Measurements from ENCODE around the gene AP3B1.
A peak's percentile ranks its signal among the peaks of the same experiment; 100 is the strongest.

The AP3B1 gene

DNA sequence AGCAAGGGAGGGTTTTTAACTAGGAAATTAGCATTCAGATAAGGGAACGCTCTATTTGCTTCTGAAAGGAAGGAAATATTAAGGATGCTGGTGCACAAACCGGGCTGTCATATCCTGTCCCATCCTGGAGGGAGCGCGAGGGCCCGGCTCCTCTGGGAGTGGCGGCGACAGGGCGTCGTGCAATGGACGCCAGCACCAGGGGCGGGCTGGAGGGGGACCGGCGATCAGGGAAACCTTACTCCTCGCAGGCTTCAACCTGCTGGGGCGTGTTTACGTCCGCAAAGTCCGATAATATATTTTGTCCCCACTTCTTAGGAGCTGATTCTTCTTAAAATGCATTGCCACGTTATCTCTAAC lies 321.3 kb downstream of the AP3B1 start:
- no peak overlapping the region for H3K9ac ChIP-seq (ENCODE audit: low read length)
- no peak overlapping the region; the same call in 1 of the 2 replicates for H2AFZ ChIP-seq (ENCODE audit: low read length)
- peak overlapping the region; percentile 64 for H3K4me2 ChIP-seq (ENCODE audit: low read length)
- no peak overlapping the region for H3K27ac ChIP-seq (ENCODE audit: low read depth, low read length, poor library complexity, severe bottlenecking)
- peak overlapping the region; percentile 50 for H3K4me3 ChIP-seq (ENCODE audit: low read depth, low read length, poor library complexity, severe bottlenecking)
- no peaks in the 10 kb centered on the region for H4K20me1 ChIP-seq (ENCODE audit: insufficient read depth, low read length)
- H3K79me2 ChIP-seq (ENCODE audit: insufficient read depth, low read length), result no peaks in the 10 kb centered on the region
- no peak for TF ChIP-seq EZH2 (IDR thresholded peaks at IDR 0.05; ENCODE audit: borderline replicate concordance, low read length)
- TF ChIP-seq, protein P1, sequence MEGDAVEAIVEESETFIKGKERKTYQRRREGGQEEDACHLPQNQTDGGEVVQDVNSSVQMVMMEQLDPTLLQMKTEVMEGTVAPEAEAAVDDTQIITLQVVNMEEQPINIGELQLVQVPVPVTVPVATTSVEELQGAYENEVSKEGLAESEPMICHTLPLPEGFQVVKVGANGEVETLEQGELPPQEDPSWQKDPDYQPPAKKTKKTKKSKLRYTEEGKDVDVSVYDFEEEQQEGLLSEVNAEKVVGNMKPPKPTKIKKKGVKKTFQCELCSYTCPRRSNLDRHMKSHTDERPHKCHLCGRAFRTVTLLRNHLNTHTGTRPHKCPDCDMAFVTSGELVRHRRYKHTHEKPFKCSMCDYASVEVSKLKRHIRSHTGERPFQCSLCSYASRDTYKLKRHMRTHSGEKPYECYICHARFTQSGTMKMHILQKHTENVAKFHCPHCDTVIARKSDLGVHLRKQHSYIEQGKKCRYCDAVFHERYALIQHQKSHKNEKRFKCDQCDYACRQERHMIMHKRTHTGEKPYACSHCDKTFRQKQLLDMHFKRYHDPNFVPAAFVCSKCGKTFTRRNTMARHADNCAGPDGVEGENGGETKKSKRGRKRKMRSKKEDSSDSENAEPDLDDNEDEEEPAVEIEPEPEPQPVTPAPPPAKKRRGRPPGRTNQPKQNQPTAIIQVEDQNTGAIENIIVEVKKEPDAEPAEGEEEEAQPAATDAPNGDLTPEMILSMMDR (IDR thresholded peaks at IDR 0.05; ENCODE audit: low read length), result no peak
- H3F3A ChIP-seq (ENCODE audit: insufficient read depth, low read length), result no peaks in the 10 kb centered on the region
- no peaks in the 10 kb centered on the region for H3K9me2 ChIP-seq (ENCODE audit: low read depth, low read length)
- H3K36me3 ChIP-seq (ENCODE audit: insufficient read depth, low read length), result no peaks in the 10 kb centered on the region
- peaks cover 7% of the 10 kb centered on the region; the same call in 1 of the 2 replicates for H3K27me3 ChIP-seq (ENCODE audit: insufficient read depth, low read length)
- H3K4me1 ChIP-seq (ENCODE audit: insufficient read depth, low read length, severe bottlenecking), result peaks cover 13% of the 10 kb centered on the region
- no peaks in the 10 kb centered on the region for H3K9me3 ChIP-seq (ENCODE audit: low read length)

DNA sequence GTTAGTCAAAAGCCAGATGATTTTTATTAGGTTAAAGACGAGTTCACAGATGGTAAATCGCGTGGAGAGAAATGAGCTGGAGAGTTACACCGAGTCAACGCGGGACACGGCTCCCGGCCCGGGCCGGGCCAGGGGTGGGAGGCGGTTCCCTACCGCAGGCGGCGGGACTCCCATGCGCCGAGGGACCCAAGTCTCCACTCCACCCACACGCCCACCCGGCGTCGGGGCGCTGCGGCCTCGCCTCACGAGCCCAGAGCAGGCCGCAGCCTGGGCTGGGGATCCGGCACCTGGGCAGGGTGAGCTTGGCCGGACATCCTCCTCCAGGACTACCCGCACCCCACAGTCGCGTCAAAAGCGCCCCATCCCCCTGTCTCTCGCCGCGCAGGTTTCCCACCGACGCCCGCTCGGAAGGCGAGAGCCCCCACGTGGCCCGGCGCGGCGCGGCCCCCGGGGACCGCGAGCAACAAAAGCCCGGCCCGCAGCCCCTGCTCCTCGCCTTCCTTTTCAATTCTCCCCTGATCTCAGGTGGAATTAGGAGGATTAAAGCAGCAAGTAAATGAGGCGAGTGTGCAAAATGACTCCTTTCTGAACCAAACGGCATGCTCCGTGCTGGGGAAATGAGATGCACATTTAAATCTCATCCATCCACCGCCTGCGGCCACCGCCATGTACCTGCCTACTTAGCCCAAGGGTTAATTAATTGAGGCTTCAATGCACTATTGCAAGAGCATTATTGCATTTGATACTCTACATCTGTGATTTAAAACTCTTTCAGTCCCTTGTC lies 321.8 kb downstream of the AP3B1 start:
- Histone ChIP-seq H3F3A (ENCODE audit: insufficient read depth, low read length) (no peaks in the 10 kb centered on the region), H3K4me2 (ENCODE audit: low read length) (peak overlapping the region; percentile 64), H3K4me1 (ENCODE audit: insufficient read depth, low read length, severe bottlenecking) (peaks cover 13% of the 10 kb centered on the region), H3K79me2 (ENCODE audit: insufficient read depth, low read length) (no peaks in the 10 kb centered on the region), H3K27ac (ENCODE audit: low read depth, low read length, poor library complexity, severe bottlenecking) (no peak overlapping the region), H3K27me3 (ENCODE audit: insufficient read depth, low read length) (peaks cover 7% of the 10 kb centered on the region; the same call in 1 of the 2 replicates), H4K20me1 (ENCODE audit: insufficient read depth, low read length) (no peaks in the 10 kb centered on the region), H3K4me3 (ENCODE audit: low read depth, low read length, poor library complexity, severe bottlenecking) (peak overlapping the region; percentile 50), H3K9me2 (ENCODE audit: low read depth, low read length) (no peaks in the 10 kb centered on the region), H2AFZ (ENCODE audit: low read length) (peak overlapping the region; percentile 30; the same call in 1 of the 2 replicates), H3K36me3 (ENCODE audit: insufficient read depth, low read length) (no peaks in the 10 kb centered on the region), H3K9me3 (ENCODE audit: low read length) (no peaks in the 10 kb centered on the region), H3K9ac (ENCODE audit: low read length) (no peak overlapping the region; the same call in 1 of the 2 replicates)
- TF ChIP-seq, protein P1 (IDR thresholded peaks at IDR 0.05; ENCODE audit: low read length), result peak; percentile 48
- TF ChIP-seq EZH2 (IDR thresholded peaks at IDR 0.05; ENCODE audit: borderline replicate concordance, low read length), result no peak

DNA sequence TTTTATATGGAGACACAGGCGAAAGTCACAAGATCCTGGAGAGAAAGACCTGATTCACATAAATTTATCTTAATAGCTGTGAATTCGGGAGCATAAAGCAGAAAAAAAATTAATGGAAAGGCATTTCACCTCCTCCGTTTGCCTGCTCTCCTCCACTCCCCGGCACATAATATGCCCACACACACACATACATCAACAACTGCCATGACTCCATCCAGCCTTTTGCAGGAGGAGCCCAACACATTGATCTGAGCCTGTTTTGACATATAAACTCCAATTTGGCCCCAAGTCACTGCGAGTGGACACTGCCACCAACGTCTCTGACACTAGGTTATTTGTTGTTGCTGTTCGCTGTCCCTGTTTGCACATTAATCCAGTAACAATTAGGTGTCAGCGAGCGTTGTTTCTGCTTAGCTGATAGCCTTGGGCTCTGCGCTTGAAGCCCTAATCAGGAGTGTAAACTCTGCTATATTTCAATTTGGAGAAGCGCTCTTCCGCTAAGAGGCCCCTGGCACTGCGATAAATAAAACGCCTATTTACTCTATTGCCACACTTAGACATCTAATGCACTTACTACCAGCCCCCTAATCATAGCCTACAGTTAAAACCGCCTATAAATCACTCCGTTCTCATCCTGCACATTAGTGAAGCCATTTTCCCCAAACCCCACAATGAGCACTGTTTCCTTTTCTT lies 322.6 kb downstream of the AP3B1 start:
- Histone ChIP-seq H3K4me1 (ENCODE audit: insufficient read depth, low read length, severe bottlenecking) (peaks cover 13% of the 10 kb centered on the region), H3K9me3 (ENCODE audit: low read length) (no peaks in the 10 kb centered on the region), H2AFZ (ENCODE audit: low read length) (no peak overlapping the region), H3K36me3 (ENCODE audit: insufficient read depth, low read length) (no peaks in the 10 kb centered on the region), H3K79me2 (ENCODE audit: insufficient read depth, low read length) (no peaks in the 10 kb centered on the region), H3K9me2 (ENCODE audit: low read depth, low read length) (no peaks in the 10 kb centered on the region), H3K9ac (ENCODE audit: low read length) (no peak overlapping the region), H3K27ac (ENCODE audit: low read depth, low read length, poor library complexity, severe bottlenecking) (no peak overlapping the region), H3F3A (ENCODE audit: insufficient read depth, low read length) (no peaks in the 10 kb centered on the region), H3K4me2 (ENCODE audit: low read length) (peak overlapping the region; percentile 64), H4K20me1 (ENCODE audit: insufficient read depth, low read length) (no peaks in the 10 kb centered on the region), H3K27me3 (ENCODE audit: insufficient read depth, low read length) (peaks cover 7% of the 10 kb centered on the region; the same call in 1 of the 2 replicates), H3K4me3 (ENCODE audit: low read depth, low read length, poor library complexity, severe bottlenecking) (peak overlapping the region; percentile 50)
- no peak for TF ChIP-seq EZH2 (IDR thresholded peaks at IDR 0.05; ENCODE audit: borderline replicate concordance, low read length)
- TF ChIP-seq, protein P1 (IDR thresholded peaks at IDR 0.05; ENCODE audit: low read length), result no peak

Measured in OCI-LY1 (cell line).